Left lung (tissue), 10 donors: ENCODE data around the gene BEST3. TPM values are rescaled to one million over a fixed set of nuclear protein-coding genes. Genes with fewer than 3 reads are reported as not detected.

Source experiments
- ATAC-seq: fragments of 200-7000 bp; cut with Tn5 transposase; one replicate; pipeline ENCODE4 v1.9.1; 2020; ENCODE audit warnings: moderate library complexity
- DNase-seq, 4 donors: peaks; one replicate each; pipeline ENCODE4 v3.0.0-alpha.2; 2013 to 2020
- H3K27ac ChIP-seq, 2 donors: fragments of 200-600 bp; sonication (generic) in 1 of 2; one replicate each; pipeline versions ENCODE4 v1.5.0 to v1.8.0; 2020 to 2021
- H3K27me3 ChIP-seq, 2 donors: fragments of 200-600 bp; sonication (generic) in 1 of 2; one replicate each; pipeline versions ENCODE4 v1.5.0 to v1.8.0; 2020 to 2021
- H3K36me3 ChIP-seq, 2 donors: fragments of 200-600 bp; sonication (generic) in 1 of 2; one replicate each; pipeline versions ENCODE4 v1.5.0 to v1.8.0; 2020 to 2021
- H3K4me1 ChIP-seq, 2 donors: fragments of 200-600 bp; one replicate each; pipeline ENCODE4 v1.8.0; 2021
- H3K4me3 ChIP-seq, 2 donors: fragments of 200-600 bp; sonication (generic) in 1 of 2; one replicate each; pipeline versions ENCODE4 v1.5.0 to v1.8.0; 2020 to 2021; ENCODE audit warnings: mild to moderate bottlenecking in 1 of 2
- H3K9me3 ChIP-seq, 2 donors: fragments of 200-600 bp; sonication (generic) in 1 of 2; one replicate each; pipeline versions ENCODE4 v1.5.0 to v1.8.0; 2020 to 2021
- CTCF ChIP-seq, 2 donors: fragments of 200-600 bp; sonication (generic) in 1 of 2; IDR thresholded peaks; one replicate each; pipeline versions ENCODE4 v1.5.0 to v1.8.0; 2021; ENCODE audit warnings: antibody characterized with exemption in 2 of 2
- intact Hi-C, 2 donors: fragments of 100-400 bp; cut with DNase I; formaldehyde crosslinking; loops; one replicate each; pipeline versions ENCODE4 v1.11.2 to v1.14.2; 2022
- polyA plus RNA-seq, 6 donors: library from polyadenylated mRNA; unstranded; fragments of 120-200 nt; gene quantifications; one replicate each; pipeline ENCODE4 v1.2.1, GENCODE V29; 2013; ENCODE audit not compliant: insufficient read length in 6 of 6
- total RNA-seq, 2 donors: library from RNA; stranded (reverse); fragmentation: NEBNext Ultra II Directional; extraction: Animal tissue kit (Norgen Biotek cat#: 25700); gene quantifications; one replicate each; pipeline ENCODE4 v1.2.1, GENCODE V29; 2021
- donor health status: DM: no; HTN: yes; CAD: no.
- donor health status: DM: no; HTN: no; CAD: no.

The BEST3 gene
- total and polyA plus RNA-seq, 8 donors, result 0.28 to 0.67 (median 0.45) TPM; not detected in 2

GRCh38 chr12:69688021-69688420 is 11.1 kb downstream of the BEST3 start:
- Histone ChIP-seq H3K4me3 (no peak overlapping the region), H3K27me3 (no peaks in the 10 kb centered on the region), H3K9me3 (no peaks in the 10 kb centered on the region), H3K4me1 (peaks cover 0 to 12% of the 10 kb centered on the region in 2 donors), H3K36me3 (no peaks in the 10 kb centered on the region), H3K27ac (no peak overlapping the region)
- TF ChIP-seq CTCF (IDR thresholded peaks at IDR 0.05), result no peak
- ATAC-seq (no peak), DNase-seq (no peak)
- intact Hi-C loops, result no loop called here

DNA sequence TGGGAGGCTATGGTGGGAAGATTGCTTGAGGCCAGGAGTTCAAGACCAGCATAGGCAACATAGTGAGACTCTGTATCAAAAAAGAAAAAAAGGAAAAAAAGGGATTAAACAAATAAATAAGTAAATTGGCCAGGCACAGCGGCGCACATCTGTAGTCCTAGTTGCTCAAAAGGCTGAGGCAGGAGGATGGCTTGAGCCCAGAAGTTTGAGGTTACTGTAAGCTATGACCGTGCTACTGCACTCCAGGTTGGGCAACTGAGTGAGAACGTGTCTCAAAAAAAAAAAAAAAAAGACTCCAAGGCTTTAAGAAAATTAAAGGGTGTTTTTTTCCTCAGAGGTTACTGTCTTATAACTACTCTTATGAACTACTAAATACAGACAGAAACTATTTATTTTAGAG is 11.7 kb downstream of the BEST3 start:
- TF ChIP-seq CTCF (IDR thresholded peaks at IDR 0.05), result no peak
- Histone ChIP-seq H3K27me3 (no peaks in the 10 kb centered on the region), H3K36me3 (no peaks in the 10 kb centered on the region), H3K9me3 (no peaks in the 10 kb centered on the region), H3K4me3 (no peak overlapping the region), H3K4me1 (peaks cover 0 to 12% of the 10 kb centered on the region in 2 donors), H3K27ac (no peak overlapping the region)
- no peak for ATAC-seq
- intact Hi-C loops, result no loop called here
- no peak for DNase-seq

DNA sequence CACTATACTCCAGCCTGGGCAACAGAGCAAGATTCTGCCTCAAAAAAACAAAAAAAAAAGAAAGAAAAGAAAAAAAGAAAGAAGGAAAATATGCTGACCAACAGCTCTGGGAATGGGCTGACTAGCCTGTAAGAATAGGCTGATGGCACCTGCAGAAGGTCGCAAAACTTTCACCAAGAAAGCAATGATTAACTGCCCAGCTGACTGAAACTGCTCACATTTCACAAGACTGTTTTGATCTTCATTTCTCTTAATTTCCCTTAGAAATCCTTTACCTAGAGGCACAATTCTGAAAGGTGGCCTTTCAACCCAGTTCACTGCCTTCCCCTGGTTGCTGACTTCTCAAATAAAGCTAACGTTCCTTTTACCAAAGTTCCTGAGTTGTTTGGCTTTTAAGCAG is 12.4 kb downstream of the BEST3 start:
- no peak for TF ChIP-seq CTCF (IDR thresholded peaks at IDR 0.05)
- H3K27me3 ChIP-seq, result no peaks in the 10 kb centered on the region
- DNase-seq, result no peak
- H3K9me3 ChIP-seq, result no peaks in the 10 kb centered on the region
- peaks cover 0 to 12% of the 10 kb centered on the region in 2 donors for H3K4me1 ChIP-seq
- H3K27ac ChIP-seq, result no peak overlapping the region
- no peaks in the 10 kb centered on the region for H3K36me3 ChIP-seq
- ATAC-seq, result no peak
- intact Hi-C loops, result no loop called here
- H3K4me3 ChIP-seq, result no peak overlapping the region

GRCh38 chr12:69685810-69686209 is 13.3 kb downstream of the BEST3 start:
- H3K27ac ChIP-seq, result no peak overlapping the region
- peaks cover 0 to 12% of the 10 kb centered on the region in 2 donors for H3K4me1 ChIP-seq
- DNase-seq, result no peak
- H3K27me3 ChIP-seq, result no peaks in the 10 kb centered on the region
- no peak for ATAC-seq
- H3K9me3 ChIP-seq, result no peaks in the 10 kb centered on the region
- H3K36me3 ChIP-seq, result no peaks in the 10 kb centered on the region
- TF ChIP-seq CTCF (IDR thresholded peaks at IDR 0.05), result no peak
- intact Hi-C loops, result no loop called here
- H3K4me3 ChIP-seq, result no peak overlapping the region

DNA sequence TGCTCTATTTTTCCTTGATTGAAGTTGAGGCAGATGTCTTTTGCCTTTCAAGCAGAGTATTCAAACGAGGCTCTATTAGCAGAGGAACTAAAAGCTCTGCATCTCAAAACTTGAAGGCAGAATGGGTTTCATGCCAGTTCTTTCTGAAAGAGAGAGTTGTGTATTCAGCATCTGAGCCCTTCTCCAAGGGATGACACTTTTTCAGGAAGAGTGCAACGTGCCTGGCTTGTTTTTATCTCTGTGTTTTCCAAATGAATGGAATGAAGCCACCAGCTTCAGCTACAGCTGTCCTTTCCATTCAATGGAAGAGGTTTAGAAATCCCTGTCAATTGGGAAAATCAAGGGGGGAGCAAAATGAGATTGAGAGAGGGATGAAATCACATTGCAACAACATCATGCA is 14.6 kb downstream of the BEST3 start:
- ATAC-seq (no peak), DNase-seq (no peak)
- no peak for TF ChIP-seq CTCF (IDR thresholded peaks at IDR 0.05)
- no peaks in the 10 kb centered on the region for H3K27me3 ChIP-seq
- no peaks in the 10 kb centered on the region for H3K36me3 ChIP-seq
- H3K4me3 ChIP-seq, result no peak overlapping the region
- H3K4me1 ChIP-seq, result peaks cover 0 to 10% of the 10 kb centered on the region in 2 donors
- H3K27ac ChIP-seq, result no peak overlapping the region
- intact Hi-C loops, result no loop called here
- no peaks in the 10 kb centered on the region for H3K9me3 ChIP-seq
